ENCODE data around the gene BRIP1. TPM values are rescaled to one million over a fixed set of nuclear protein-coding genes. Genes with fewer than 3 reads are reported as not detected.

BRIP1 gene
- total RNA-seq, 1 experiment from 2014 or later = 12.0 TPM

DNA sequence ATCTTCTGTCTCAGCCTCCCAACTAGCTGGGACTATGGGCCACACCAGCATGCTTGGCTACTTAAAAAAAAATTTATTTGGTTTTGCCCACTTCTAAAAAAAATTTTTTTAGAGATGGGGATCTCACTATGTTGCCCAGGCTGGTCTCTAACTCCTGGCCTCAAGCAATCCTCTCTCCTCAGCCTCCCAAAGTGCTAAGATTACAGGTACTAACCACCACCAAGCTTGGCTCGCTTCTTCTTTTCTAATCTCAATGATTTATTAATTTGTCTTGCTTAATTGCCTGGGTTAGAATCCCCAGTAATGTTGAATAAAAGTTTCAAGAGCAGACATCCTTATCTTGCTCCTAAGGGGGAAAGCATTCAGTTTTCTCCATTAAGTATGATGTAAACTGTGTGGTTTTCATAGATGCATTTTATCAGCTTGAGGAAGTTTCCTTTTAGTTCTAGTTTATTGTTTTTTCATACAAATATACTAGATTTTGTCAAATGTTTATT, 206.6 kb downstream of the BRIP1 start:
- no peak for DNase-seq

DNA sequence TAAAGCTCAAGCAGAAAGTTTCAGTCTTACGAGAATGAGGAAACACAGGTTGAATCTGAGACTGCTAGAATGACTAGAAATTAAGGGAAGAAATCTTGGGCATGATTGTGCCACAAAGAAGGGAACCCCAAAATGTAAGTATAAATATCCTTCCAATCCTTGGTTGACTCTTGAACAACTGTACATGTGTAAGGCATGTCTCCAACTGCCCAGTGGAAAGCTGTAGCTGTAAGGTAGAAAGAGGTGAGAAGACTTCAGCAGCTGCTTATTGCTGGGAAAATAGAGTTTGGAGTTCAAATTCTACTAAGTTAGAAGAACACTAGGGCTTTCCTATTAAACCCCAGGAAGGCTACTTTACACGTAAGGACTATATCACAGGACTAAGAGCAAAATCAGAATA, 212.6 kb downstream of the BRIP1 start:
- Histone ChIP-seq H3K36me3 (replicated peaks; ENCODE audit: control insufficient read depth, insufficient read depth, low read length) (no peaks in the 10 kb centered on the region), H3K27me3 (ENCODE audit: control insufficient read depth, insufficient read depth, low read length) (no peaks in the 10 kb centered on the region), H3K4me3 (ENCODE audit: insufficient read depth, low read depth, low read length) (no peak overlapping the region)
- no peak for DNase-seq

More for the DNA sequence above, 206.6 kb downstream of the BRIP1 start:
- no peaks in the 10 kb centered on the region for H3K36me3 ChIP-seq (replicated peaks; ENCODE audit: control insufficient read depth, insufficient read depth, low read length)
- no peak overlapping the region for H3K4me3 ChIP-seq (ENCODE audit: insufficient read depth, low read depth, low read length)
- H3K27me3 ChIP-seq (ENCODE audit: control insufficient read depth, insufficient read depth, low read length) = no peaks in the 10 kb centered on the region

DNA sequence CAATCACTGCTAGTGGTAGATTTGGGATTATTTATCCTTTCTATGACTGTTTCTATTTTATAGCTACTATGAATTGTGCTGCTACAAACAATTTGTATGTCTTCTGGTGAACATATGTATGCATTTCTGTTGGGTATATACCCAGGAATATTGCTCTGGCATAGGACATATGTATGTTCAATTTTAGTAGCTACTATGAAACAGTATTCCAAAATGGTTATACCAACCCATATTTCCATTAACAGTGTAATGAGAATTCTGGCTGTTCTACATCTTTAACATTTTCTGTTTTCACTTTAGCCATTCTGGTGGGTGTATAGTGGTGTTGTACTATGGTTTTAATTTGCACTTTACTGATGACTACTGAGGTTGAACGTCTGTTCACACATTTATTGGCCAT, 214.7 kb downstream of the BRIP1 start:
- H3K4me3 ChIP-seq (ENCODE audit: insufficient read depth, low read depth, low read length) = no peak overlapping the region
- DNase-seq = no peak
- H3K36me3 ChIP-seq (replicated peaks; ENCODE audit: control insufficient read depth, insufficient read depth, low read length) = no peaks in the 10 kb centered on the region
- H3K27me3 ChIP-seq (ENCODE audit: control insufficient read depth, insufficient read depth, low read length) = no peaks in the 10 kb centered on the region

DNA sequence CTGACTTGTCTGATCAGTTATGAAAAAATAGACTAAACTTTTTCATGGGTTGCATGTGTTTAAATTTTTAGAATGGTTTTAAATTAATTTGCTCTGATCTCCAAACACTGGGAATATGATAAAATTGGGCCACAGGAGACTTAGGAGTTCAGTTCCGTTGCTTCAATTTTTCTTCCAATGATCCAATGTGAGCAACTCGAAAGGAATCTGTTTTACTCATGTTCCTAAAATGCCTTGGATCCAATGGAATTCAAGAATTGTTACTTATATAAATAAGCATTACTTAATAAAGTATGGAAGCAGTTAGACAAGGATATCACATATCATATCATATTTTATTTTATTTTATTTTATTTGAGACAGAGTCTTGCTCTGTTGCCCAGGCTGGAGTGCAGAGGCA, 216.3 kb downstream of the BRIP1 start:
- no peaks in the 10 kb centered on the region for H3K27me3 ChIP-seq (ENCODE audit: control insufficient read depth, insufficient read depth, low read length)
- H3K4me3 ChIP-seq (ENCODE audit: insufficient read depth, low read depth, low read length) = no peak overlapping the region
- no peaks in the 10 kb centered on the region for H3K36me3 ChIP-seq (replicated peaks; ENCODE audit: control insufficient read depth, insufficient read depth, low read length)
- DNase-seq = no peak

DNA sequence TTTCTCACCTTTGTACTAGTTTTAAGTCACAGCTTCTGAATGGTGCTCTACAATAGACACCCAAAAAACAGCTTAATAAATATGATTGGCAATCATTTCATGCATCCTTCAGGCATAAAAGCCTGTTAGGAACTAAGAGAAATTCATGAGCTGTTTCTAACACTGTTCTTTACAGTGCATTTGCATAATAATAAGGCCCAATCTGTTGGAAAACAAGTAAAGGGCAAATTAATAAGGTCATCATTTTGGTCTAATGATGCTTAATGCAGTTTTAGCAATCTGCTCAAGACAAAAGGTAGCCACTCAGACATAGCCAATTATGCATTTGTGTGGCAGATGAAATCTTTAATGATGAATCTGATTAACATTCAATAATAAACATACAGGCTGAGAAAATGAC, 216.8 kb downstream of the BRIP1 start:
- H3K36me3 ChIP-seq (replicated peaks; ENCODE audit: control insufficient read depth, insufficient read depth, low read length) = no peaks in the 10 kb centered on the region
- no peak for DNase-seq
- H3K4me3 ChIP-seq (ENCODE audit: insufficient read depth, low read depth, low read length) = no peak overlapping the region
- no peaks in the 10 kb centered on the region for H3K27me3 ChIP-seq (ENCODE audit: control insufficient read depth, insufficient read depth, low read length)

DNA sequence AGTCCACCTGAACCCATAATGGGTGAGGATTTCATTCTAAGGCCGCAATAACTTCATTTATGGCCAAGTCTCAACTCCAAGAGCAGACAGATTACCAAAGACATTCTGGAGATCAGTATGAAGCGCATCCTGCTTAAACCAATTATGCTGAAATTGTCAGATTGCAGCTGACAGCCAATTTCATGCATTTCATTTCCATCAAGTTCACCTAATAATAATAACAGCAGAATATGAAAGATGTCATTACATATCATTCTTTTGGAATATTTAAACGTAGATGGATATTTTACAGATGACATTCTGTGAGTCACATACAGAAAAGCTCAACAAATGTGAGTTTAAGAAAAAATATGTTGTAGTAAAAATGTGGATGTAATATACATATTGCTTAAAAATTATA, 217.4 kb downstream of the BRIP1 start:
- Histone ChIP-seq H3K27me3 (ENCODE audit: control insufficient read depth, insufficient read depth, low read length) (no peaks in the 10 kb centered on the region), H3K4me3 (ENCODE audit: insufficient read depth, low read depth, low read length) (no peak overlapping the region)

DNA sequence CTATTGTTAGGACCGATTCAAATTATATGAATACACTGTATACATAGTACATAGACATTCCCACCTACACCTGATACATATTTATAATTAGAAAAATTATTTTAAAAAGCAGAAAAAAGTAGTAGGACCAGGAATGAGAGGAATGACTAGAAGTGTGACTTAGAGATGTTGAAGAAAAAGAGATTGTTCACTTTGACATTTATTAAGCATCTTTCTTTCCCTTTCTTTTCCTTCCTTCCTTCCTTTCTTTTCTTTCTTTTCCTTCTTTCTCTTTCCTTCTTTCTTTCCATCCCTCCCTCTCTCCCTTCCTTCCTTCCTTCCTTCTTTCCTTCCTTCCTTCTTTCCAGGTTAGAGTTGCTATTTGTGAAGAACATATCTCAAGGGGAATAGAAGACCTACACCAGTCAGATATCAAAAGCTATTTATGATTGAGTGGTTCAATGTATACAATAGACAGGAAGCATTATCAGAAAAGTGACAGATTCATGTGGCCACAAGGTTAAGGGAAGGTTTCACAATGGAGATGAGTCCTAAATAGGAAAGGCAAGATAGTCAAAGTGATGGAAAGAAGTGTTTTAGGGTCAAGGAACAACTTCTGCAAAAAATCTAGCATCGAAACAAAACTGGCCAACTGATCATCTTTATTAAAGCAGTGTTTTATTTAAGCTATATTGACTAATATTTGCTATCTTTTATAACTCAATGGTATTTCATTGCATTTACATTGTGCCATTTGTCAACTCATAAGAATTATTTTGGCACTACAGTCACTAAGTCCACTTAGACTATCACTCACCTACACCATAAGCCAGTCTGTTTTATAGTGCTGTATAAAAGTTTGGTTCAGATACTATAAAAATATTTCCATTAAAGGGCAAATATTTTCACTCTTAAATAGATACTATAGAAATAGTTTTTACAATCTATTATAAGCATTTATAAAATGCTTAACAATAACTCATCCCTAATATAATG, 218.2 kb downstream of the BRIP1 start:
- Histone ChIP-seq H3K4me3 (ENCODE audit: insufficient read depth, low read depth, low read length) (no peak overlapping the region), H3K27me3 (ENCODE audit: control insufficient read depth, insufficient read depth, low read length) (no peaks in the 10 kb centered on the region), H3K36me3 (replicated peaks; ENCODE audit: control insufficient read depth, insufficient read depth, low read length) (no peaks in the 10 kb centered on the region)
- no peak for DNase-seq

More for the DNA sequence above, 217.4 kb downstream of the BRIP1 start:
- no peaks in the 10 kb centered on the region for H3K36me3 ChIP-seq (replicated peaks; ENCODE audit: control insufficient read depth, insufficient read depth, low read length)
- no peak for DNase-seq

DNA sequence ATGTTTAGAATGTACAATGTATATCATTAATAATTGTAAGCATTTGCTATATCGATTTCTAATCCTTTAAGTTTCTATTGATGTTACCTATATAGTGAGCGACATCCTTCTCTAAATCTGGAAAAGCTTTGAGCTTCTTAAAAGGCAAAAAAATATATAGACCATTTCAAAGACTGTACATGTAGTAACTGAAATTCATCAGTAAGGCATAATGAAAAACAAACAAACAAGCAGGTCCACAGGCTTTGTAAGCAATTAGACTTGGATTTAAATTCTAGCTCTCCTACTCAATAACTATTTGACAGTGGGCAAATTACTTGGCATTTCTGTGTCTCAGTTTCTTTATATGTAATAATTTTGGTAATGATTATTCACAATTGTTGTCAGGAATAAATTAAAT, 220.6 kb downstream of the BRIP1 start:
- no peak for DNase-seq
- Histone ChIP-seq H3K4me3 (ENCODE audit: insufficient read depth, low read depth, low read length) (no peak overlapping the region), H3K27me3 (ENCODE audit: control insufficient read depth, insufficient read depth, low read length) (no peaks in the 10 kb centered on the region), H3K36me3 (replicated peaks; ENCODE audit: control insufficient read depth, insufficient read depth, low read length) (no peaks in the 10 kb centered on the region)

DNA sequence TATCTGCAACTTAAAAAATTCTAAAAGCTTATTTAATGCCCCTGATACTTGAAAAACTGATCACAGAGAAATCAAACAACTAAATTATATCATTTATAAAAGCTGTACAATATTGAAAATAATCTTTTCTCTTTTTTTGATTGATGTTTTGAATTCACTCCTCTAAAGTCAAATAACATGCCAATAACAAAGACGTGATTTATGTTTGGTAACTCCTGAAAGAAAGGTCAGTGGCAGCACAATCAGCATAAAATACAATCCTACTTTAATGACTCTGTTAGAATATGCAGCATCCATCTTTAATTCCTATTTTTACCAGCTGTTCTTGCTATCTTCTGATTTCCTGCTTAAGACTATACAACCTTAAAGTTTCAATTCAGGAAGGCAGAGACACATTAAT, 221.6 kb downstream of the BRIP1 start:
- no peaks in the 10 kb centered on the region for H3K36me3 ChIP-seq (replicated peaks; ENCODE audit: control insufficient read depth, insufficient read depth, low read length)
- H3K27me3 ChIP-seq (ENCODE audit: control insufficient read depth, insufficient read depth, low read length) = no peaks in the 10 kb centered on the region
- DNase-seq = no peak
- no peak overlapping the region for H3K4me3 ChIP-seq (ENCODE audit: insufficient read depth, low read depth, low read length)

DNA sequence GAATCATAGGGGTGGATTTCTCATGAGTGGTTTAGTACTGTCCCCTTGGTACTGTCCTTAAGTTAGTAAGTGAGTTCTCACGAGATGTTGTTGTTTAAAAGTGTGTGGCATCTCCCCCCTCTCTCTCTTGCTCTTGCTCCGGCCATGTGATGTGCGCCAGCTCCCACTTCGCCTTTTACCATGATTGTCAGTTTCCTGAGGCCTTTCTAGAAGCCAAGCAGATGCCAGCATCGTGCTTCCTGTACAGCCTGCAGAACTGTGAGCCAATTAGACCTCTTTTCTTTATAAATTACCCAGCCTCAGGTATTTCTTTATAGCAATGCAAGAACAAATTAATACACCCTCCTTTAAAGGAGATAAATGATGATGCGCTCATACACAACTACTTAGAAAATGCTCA, 222.2 kb downstream of the BRIP1 start:
- Histone ChIP-seq H3K36me3 (replicated peaks; ENCODE audit: control insufficient read depth, insufficient read depth, low read length) (no peaks in the 10 kb centered on the region), H3K4me3 (ENCODE audit: insufficient read depth, low read depth, low read length) (no peak overlapping the region), H3K27me3 (ENCODE audit: control insufficient read depth, insufficient read depth, low read length) (no peaks in the 10 kb centered on the region)
- no peak for DNase-seq

DNA sequence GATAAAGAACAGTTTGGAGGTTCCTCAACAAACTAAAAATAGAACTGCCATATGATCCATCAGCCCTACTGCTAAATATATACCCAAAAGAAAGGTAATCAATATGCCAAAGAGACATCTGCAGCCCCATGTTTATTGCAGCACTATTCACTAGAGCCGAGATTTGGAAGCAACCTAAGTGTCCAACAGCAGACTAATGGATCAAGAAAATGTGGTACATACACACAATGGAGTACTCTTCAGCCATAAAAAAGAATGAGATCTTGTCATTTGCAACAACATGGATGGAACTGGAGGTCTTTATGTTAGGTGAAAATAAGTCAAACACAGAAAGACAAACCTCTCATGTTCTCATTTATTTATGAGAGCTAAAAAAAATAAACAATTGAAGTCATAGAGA, 223.5 kb downstream of the BRIP1 start:
- DNase-seq = no peak
- H3K36me3 ChIP-seq (replicated peaks; ENCODE audit: control insufficient read depth, insufficient read depth, low read length) = no peaks in the 10 kb centered on the region
- no peaks in the 10 kb centered on the region for H3K27me3 ChIP-seq (ENCODE audit: control insufficient read depth, insufficient read depth, low read length)
- H3K4me3 ChIP-seq (ENCODE audit: insufficient read depth, low read depth, low read length) = no peak overlapping the region

DNA sequence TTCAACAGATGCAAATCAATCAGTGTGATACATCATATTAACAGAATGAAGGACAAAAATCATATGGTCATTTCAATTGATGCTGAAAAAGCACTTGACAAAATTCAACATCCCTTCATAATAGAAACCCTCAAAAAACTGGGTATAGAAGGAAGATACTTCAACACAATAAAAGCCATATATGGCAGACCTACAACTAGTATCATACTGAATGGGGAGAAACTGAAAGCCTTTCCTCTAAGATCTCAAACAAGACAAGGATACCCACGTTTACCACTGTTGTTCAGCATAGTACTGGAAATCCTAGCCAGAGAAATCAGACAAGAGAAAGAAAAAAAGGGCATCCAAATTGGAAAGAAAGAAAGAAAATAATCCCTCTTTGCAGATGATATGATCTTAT, 225.2 kb downstream of the BRIP1 start:
- H3K4me3 ChIP-seq (ENCODE audit: insufficient read depth, low read depth, low read length) = no peak overlapping the region

DNA sequence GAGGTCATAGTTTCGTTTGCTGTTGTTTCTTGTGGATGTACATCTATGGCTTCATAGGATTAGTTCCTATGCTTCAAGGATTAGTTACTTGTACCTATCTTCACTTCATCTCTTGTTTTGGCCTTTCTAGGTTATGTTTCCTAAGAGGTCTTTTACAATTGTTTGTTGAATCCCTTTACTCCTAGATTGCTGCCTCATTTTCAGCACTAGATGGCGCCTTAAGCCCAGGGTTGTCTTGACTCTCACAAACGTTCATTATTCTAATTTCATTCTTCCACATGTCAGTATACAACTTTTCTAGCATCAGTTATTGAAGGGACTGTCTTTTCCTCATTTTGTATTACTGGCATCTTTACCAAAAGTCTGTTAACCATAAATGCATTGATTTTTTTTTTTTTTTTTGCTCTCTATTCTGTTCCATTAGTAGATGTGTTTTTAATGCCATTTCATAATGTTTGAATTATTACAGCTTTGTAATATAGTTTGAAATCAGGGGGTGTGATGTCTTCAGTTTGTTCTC, 227.4 kb downstream of the BRIP1 start:
- DNase-seq = no peak
- H3K4me3 ChIP-seq (ENCODE audit: insufficient read depth, low read depth, low read length) = no peak overlapping the region
- no peaks in the 10 kb centered on the region for H3K36me3 ChIP-seq (replicated peaks; ENCODE audit: control insufficient read depth, insufficient read depth, low read length)
- no peaks in the 10 kb centered on the region for H3K27me3 ChIP-seq (ENCODE audit: control insufficient read depth, insufficient read depth, low read length)

More for the DNA sequence above, 225.2 kb downstream of the BRIP1 start:
- DNase-seq = no peak
- Histone ChIP-seq H3K36me3 (replicated peaks; ENCODE audit: control insufficient read depth, insufficient read depth, low read length) (no peaks in the 10 kb centered on the region), H3K27me3 (ENCODE audit: control insufficient read depth, insufficient read depth, low read length) (no peaks in the 10 kb centered on the region)

DNA sequence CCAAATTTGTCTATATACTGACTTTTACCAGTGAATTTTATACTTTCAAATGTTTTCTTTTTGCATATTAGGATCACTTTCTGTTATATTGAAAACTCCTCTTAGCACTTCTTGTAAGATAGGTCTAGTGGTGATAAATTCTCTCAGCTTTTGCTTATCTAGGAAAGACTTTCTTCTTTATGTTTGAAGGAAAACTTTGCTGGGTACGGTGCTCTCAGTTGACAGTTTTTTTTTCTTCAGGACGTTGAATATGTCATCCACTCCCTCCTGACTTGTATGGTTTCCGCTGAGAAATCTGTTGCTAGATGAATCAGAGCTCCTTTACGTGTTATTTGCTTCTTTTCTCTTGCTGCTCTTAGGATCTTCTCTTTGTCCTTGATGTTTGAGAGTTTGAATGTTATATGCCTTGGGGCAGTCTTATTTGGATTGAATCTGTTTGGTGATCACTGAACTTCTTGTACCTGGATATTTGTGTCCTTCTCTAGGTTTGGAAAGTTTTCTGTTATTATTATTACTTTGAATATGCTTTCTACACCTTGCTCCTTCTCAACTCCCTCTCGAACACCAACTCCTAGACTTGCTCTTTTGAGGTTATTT, 228.3 kb downstream of the BRIP1 start:
- H3K4me3 ChIP-seq (ENCODE audit: insufficient read depth, low read depth, low read length) = no peak overlapping the region
- no peak for DNase-seq
- no peaks in the 10 kb centered on the region for H3K36me3 ChIP-seq (replicated peaks; ENCODE audit: control insufficient read depth, insufficient read depth, low read length)

DNA sequence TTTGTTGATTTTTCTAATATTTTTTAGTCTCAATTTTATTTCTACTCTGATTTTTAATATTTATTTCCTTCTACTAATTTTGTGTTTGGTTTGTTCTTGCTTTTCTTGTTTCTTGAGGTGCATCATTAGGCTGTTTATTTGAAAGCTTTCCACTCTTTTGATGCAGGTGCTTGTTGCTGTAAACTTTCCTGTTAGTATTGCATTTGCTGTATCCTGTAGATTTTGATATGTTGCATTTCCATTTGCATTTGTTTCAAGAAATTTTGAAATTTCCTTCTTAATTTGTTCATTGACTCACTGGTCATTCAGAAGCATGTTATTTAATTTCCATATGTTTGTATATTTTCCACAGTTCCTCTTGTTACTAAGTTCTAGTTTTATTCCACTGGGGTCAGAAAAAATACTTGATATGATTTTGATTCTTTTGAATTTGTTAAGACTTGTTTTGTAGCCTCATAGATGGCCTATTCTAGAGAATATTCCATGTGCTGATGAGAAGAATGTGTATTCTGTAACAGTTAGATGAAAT, 229.3 kb downstream of the BRIP1 start:
- Histone ChIP-seq H3K27me3 (ENCODE audit: control insufficient read depth, insufficient read depth, low read length) (no peaks in the 10 kb centered on the region), H3K36me3 (replicated peaks; ENCODE audit: control insufficient read depth, insufficient read depth, low read length) (no peaks in the 10 kb centered on the region), H3K4me3 (ENCODE audit: insufficient read depth, low read depth, low read length) (no peak overlapping the region)
- DNase-seq = no peak

More for the DNA sequence above, 228.3 kb downstream of the BRIP1 start:
- no peaks in the 10 kb centered on the region for H3K27me3 ChIP-seq (ENCODE audit: control insufficient read depth, insufficient read depth, low read length)
